ENCODE data around the gene SLC6A6. TPM values are rescaled to one million over a fixed set of nuclear protein-coding genes. Genes with fewer than 3 reads are reported as not detected.

SLC6A6 gene
- total and polyA plus RNA-seq, 7 donors, result 10.3 to 104 (median 36.2) TPM

DNA sequence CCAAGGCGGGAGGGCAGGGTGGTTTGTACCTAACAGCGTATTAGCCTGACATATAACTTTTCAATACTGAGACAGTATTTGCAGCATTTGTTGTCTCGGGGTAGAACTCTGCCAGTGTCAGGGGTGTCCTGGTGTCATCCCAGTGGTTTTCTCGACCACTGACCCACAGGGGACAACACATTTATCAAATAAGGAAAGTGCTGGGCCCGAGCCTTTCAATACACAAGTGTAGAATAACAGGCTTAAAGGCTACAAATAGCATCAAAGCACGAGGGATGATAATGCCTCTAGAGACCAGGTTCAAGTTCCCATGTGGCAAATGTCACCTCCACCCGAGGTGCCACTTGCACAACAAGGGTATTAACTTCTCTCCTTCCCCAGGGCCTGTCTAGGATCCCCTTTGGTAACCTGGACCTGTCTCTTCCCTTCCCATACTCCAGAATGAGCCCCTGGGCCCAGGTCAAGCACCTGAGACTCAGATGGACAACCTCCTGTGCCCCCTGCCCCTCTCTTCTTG is 9.5 kb upstream of the SLC6A6 start:
- H3K4me1 ChIP-seq, result peaks cover 35% of the 10 kb centered on the region
- intact Hi-C loops (cut with DNase I), result loop anchor here in 1 of 2 donors (5.0 kb wide), 1 partner anchor 71 kb away; no protein-coding TSS in a partner anchor
- TF ChIP-seq, protein P1, sequence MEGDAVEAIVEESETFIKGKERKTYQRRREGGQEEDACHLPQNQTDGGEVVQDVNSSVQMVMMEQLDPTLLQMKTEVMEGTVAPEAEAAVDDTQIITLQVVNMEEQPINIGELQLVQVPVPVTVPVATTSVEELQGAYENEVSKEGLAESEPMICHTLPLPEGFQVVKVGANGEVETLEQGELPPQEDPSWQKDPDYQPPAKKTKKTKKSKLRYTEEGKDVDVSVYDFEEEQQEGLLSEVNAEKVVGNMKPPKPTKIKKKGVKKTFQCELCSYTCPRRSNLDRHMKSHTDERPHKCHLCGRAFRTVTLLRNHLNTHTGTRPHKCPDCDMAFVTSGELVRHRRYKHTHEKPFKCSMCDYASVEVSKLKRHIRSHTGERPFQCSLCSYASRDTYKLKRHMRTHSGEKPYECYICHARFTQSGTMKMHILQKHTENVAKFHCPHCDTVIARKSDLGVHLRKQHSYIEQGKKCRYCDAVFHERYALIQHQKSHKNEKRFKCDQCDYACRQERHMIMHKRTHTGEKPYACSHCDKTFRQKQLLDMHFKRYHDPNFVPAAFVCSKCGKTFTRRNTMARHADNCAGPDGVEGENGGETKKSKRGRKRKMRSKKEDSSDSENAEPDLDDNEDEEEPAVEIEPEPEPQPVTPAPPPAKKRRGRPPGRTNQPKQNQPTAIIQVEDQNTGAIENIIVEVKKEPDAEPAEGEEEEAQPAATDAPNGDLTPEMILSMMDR (IDR thresholded peaks at IDR 0.05), result no peak
- 36 to 56% (median 36%) methylated on average over 7 of the region's 7 CpGs for WGBS, 3 donors
- H3K4me3 ChIP-seq, result no peak overlapping the region
- DNase-seq (no peak), ATAC-seq (peak; percentile 66 to 80 (median 76))
- H3K27me3 ChIP-seq (ENCODE audit: insufficient read depth in 3 of 3, low read length in 2 of 3), result no peaks in the 10 kb centered on the region
- no peaks in the 10 kb centered on the region for H3K36me3 ChIP-seq (ENCODE audit: insufficient read depth in 1 of 2, low read depth in 1 of 2)
- H3K27ac ChIP-seq, result peak overlapping the region; percentile 95
- no peaks in the 10 kb centered on the region for H3K9me3 ChIP-seq

DNA sequence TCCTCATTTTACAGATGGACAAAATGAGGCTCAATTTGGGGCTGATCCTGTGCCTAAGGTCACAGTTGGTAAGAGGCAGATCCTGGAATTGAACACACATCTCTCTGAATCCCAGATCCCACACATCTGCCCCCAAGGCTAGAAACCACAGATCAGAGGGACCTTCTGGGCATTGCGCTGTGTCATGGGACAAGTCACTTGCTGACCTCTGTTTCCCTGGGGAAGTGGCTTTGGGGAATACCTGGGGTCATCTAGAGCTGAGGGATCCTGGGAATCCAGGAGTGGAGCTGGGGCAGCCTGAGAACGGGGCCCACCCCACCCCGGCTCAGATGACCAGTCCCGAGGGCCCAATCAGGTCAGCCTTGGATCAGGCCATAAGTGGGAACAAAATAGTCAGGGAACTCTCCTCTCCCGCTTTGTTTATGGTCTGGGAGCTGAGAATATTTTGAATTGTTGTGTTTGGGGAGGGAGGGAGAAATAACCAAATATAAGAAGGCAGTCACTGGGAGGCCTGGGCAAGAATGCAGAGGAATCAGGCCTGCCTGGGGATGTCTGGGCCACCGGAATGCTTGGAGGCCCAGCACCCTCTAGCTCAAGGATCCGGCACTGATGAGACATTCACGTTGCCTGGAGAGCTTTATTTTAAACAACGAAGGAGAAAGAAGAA is 8.8 kb upstream of the SLC6A6 start:
- H3K4me3 ChIP-seq, result no peak overlapping the region
- peak overlapping the region; percentile 95 for H3K27ac ChIP-seq
- no peaks in the 10 kb centered on the region for H3K36me3 ChIP-seq (ENCODE audit: insufficient read depth in 1 of 2, low read depth in 1 of 2)
- H3K4me1 ChIP-seq, result peaks cover 35% of the 10 kb centered on the region
- ATAC-seq (no peak), DNase-seq (no peak)
- WGBS, 3 donors, result 67 to 79% (median 73%) methylated on average over 9 of the region's 9 CpGs
- intact Hi-C loops (cut with DNase I), result loop anchor here in 1 of 2 donors (5.0 kb wide), 1 partner anchor 71 kb away; no protein-coding TSS in a partner anchor
- H3K9me3 ChIP-seq, result no peaks in the 10 kb centered on the region
- no peaks in the 10 kb centered on the region for H3K27me3 ChIP-seq (ENCODE audit: insufficient read depth in 3 of 3, low read length in 2 of 3)
- TF ChIP-seq, protein P1 (IDR thresholded peaks at IDR 0.05), result no peak

GRCh38 chr3:14396031-14396692 is 6.2 kb upstream of the SLC6A6 start:
- intact Hi-C loops (cut with DNase I), result no loop called here
- TF ChIP-seq, protein P1 (IDR thresholded peaks at IDR 0.05), result no peak
- Histone ChIP-seq H3K4me1 (peaks cover 25% of the 10 kb centered on the region), H3K9me3 (no peaks in the 10 kb centered on the region), H3K4me3 (no peak overlapping the region), H3K27me3 (ENCODE audit: insufficient read depth in 3 of 3, low read length in 2 of 3) (no peaks in the 10 kb centered on the region), H3K27ac (no peak overlapping the region), H3K36me3 (ENCODE audit: insufficient read depth in 1 of 2, low read depth in 1 of 2) (no peaks in the 10 kb centered on the region)
- 78 to 82% (median 79%) methylated on average over 4 to 5 of the region's 5 CpGs for WGBS, 3 donors
- DNase-seq, result no peak
- ATAC-seq, result no peak

- Histone ChIP-seq H3K27me3 (ENCODE audit: insufficient read depth in 3 of 3, low read length in 2 of 3) (no peaks in the 10 kb centered on the region), H3K4me3 (no peak overlapping the region), H3K27ac (no peak overlapping the region), H3K4me1 (peaks cover 19% of the 10 kb centered on the region), H3K36me3 (ENCODE audit: insufficient read depth in 1 of 2, low read depth in 1 of 2) (no peaks in the 10 kb centered on the region), H3K9me3 (no peaks in the 10 kb centered on the region)
- WGBS, 3 donors, result 90 to 94% (median 94%) methylated on average over 4 of the region's 4 CpGs
- intact Hi-C loops (cut with DNase I), result no loop called here
- ATAC-seq, result no peak
- no peak for DNase-seq
- TF ChIP-seq, protein P1 (IDR thresholded peaks at IDR 0.05), result no peak
Observed at GRCh38 chr3:14397046-14397445, 5.4 kb upstream of the SLC6A6 start.
